G401.6 (cell line): ENCODE results near the gene QPCT.
"Not testable (repeated sequence)": the region's sequence is repeated elsewhere in the genome, so short reads cannot be mapped to it uniquely, and the experiment has no call there.

Experiments used
- FAIRE-seq: peaks from 2 replicates; lab custom pipeline; 2012; peaks lifted over from hg19 to GRCh38; lab: Jason Lieb, UNC

QPCT gene

DNA sequence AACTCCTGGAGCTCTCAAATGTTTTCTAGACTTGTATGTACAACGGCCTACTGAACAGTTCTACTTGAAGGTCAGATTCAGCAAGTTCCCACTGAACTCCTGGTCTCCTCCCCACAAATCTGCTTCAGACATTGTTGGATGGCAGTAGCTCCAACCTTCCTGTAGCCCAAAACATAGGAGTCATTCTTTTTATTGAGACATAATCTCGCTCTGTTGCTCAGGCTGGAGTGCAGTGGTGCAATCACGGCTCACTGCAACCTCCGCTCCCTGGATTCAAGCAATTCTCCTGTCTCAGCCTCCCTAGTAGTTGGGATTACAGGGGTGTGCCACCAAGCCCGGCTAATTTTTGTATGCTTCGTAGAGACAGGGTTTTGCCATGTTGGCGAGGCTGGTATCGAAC, 47.3 kb downstream of the QPCT start:
- no peak for FAIRE-seq

DNA sequence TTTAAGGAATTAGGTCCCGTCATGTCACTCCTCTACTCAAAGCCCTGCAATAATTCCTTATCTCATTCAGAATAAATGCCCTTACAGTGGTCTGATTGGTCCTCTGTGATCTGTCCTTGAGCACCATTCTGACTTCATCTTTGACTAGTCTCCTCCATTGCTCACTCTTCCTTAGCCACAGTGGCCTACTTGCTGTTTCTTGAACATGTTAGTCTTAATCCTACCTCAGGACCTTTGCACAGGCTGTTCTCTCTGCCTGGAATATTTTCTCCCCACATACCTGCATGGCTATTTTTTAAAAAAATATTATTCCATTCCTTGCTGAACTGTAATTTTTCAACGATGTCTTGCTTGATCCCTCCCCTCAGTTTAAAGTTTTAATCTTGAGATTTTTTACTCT, 48.0 kb downstream of the QPCT start:
- FAIRE-seq, result no peak

DNA sequence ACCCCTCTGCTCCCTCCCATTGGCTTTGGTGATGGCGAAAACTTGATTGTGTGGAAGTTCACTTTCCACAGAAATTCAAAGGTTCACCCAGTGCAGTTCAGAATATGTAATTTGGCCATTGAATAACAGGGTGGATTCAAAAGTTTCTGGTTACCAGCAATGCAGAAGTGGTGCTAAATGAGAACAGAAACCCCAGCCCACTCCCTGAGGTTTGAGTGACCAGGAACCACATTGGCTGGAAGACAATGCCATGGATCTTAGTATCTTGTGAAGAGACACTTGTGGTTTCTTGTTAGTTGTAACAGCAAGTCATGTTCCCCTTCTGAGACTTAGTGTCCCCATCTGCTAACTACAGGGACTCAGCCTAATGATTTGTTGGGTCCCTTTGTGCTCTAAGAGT, 49.8 kb downstream of the QPCT start:
- FAIRE-seq, result no peak

- FAIRE-seq, result no peak
These were observed 50.5 kb downstream of the QPCT start for GRCh38 chr2:37394796-37395555.

GRCh38 chr2:37396890-37397565, 52.6 kb downstream of the QPCT start:
- FAIRE-seq, result no peak

DNA sequence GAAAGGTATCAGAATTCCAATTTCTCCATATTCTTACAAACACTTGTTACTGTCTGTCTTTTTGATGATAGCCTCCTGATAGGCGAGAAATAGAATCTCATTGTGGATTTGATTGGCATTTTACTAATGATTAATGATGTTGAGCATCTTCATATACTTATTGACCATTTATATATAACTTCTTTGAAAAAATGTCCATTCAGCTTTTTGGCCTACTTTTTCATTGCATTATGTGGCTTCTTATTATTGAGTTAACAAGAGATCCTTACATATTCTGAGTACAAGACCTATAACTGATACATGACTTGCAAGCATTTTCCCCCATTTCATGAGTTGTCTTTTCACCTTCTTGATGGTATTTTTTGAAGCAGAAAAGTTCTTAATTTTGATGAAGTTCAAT, 54.6 kb downstream of the QPCT start:
- no peak for FAIRE-seq

DNA sequence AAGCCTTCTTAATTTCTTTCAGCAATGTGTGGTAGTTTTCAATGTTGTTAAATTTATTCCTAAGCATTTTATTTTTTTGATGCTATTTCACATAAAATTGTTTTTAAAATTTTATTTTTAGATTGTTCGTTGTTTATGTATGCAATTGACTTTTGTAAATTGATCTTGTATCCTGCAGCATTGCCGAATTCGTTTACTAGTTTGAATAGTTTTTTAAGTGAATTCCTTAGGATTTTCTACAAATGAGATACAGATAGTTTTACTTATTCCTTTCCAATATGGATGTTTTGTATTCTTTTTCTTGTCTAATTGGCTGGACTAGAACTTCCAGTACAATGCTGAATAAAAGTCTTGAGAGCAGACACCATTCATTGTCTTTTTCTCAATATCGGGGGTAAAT, 55.6 kb downstream of the QPCT start:
- peak; percentile 53 for FAIRE-seq

- FAIRE-seq, result no peak
These were observed 58.2 kb downstream of the QPCT start for GRCh38 chr2:37402636-37403035.

DNA sequence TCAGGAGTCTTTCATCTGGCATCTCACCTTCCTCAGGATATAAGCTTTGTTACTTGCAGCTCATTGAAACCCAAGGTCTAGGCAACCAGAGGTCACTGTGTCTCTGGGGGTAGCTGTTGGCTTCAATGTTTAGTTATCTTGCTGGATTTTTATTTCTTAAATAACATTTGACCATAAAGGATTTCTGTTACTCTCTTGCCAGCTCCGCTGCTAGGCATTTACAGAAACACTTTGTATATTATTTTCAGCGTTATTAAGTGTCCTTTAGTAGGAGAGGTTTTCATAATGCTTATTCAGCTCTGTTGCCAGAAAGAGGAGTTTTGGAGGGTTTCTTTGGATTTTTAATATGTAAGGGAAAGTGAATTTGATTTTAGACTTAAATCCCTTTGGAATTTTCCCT, 61.4 kb downstream of the QPCT start:
- no peak for FAIRE-seq

DNA sequence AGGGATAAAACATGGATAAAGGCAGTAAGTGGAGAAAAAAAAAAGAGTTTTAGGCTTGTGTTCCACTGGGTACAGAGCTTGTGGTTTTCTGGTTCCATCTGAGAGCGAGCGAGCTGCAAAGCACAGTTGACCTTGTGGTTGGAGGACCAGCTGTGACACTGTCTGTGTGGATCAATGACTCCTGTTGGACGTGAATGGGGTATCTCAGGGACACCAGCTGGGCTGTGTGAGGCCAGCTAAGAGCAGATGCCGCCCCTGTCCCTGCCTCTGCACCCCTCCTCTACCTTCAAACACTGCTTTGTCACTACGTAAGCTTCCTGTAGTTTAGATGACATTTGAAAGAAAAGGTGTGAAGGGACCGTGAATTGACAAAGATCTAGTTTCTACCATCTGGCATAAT, 67.8 kb downstream of the QPCT start:
- no peak for FAIRE-seq

DNA sequence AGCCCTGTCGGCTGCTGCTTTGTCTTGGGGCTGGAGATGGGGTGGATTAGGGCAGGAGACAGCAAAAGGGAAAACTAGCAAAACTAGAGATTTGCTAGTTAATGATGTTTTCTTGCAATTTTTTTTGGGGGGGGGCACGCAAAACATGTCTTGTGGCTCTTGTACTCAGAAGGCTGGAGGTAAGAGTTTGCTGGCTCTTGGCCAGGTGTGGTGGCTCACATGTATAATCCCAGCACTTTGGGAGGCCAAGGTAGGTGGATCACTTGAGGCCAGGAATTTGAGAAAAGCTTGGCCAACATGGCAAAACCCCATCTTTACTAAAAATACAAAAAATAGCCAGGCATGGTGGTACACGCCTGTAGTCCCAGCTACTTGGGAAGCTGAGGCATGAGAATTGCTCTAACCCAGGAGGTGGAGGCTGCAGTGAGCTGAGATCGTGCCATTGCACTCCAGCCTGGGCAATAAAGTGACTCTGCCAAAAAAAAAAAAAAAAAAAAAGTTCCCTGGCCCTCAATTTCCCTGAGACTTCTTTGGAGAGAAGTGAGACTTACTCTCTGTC, 69.6 kb downstream of the QPCT start:
- not testable (repeated sequence) for FAIRE-seq

DNA sequence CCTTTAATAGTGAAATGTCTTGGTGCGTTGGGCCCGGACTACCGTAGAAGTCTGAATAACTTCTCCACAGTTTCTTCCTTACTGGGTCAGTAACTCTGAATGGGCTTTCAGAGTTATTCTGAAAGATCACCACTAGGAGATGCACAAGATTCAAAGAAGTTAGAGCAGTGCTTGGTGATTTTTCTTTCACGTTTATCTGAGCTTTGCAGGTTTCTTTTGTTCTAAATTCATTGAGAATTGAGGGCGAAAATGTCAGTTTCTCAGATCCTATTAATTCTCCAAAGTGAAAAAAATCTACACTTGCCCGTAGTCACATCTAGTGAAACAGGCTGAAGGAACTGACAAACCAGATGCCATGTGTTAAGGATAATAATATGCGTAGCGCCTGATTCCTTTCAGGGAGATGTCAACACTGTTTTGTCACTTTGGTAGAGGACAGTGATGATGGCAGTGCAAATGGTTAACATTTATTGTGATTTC, 70.1 kb downstream of the QPCT start:
- FAIRE-seq, result no peak

DNA sequence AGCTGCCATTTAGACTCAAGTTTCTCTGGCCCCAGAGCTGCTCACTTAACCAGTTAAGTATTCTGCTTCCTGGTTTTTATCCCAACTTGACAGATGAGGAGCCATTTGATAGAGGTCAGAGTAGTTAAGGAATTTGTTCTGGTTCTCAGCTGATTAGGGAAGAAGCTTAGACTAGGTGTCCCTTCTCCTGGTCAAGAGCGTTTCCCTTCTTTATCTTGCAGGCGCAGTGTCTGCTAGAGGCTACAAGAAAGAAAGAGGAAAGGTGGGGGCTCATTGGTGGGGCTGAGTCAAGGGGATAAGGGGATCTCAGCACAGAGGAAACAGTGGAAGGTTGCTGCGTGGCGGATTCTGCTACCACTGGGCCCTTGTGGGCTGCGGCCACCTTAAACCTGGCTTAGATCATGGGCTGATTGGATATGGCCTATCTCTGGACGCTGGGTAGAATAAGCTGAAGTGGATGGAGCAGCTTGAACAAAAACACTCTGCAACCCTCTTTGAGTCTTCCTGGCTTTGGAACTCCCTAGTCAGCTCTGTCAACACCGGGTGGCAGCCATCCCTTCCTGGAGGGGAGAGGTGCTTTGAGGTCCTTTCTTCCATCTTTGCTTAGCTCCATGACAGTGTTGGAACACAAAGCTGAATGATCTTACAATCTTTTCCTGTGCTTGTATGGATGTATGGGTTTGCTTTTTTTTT, 70.8 kb downstream of the QPCT start:
- no peak for FAIRE-seq

- no peak for FAIRE-seq
These were observed 72.9 kb downstream of the QPCT start for GRCh38 chr2:37417321-37417720.

- no peak for FAIRE-seq
These were observed 74.5 kb downstream of the QPCT start for GRCh38 chr2:37418956-37419355.

DNA sequence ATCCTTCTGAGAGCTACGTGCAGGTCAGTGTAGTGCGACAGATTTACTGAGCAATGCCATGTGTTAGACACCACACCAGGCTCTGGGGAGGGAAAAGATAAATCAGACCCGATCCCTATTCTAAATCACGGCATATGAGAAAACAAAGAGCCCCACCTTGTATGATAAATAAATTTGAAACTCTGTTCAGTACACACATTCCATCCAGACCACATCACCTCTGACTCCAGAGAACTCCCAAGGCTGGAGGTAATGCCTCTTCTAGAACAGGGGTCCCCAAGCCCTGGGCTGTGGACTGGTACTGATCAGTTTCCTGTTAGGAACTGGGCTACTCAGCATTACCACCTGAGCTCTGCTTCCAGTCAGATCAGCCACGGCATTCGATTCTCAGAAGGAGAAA, 77.3 kb downstream of the QPCT start:
- FAIRE-seq, result no peak

DNA sequence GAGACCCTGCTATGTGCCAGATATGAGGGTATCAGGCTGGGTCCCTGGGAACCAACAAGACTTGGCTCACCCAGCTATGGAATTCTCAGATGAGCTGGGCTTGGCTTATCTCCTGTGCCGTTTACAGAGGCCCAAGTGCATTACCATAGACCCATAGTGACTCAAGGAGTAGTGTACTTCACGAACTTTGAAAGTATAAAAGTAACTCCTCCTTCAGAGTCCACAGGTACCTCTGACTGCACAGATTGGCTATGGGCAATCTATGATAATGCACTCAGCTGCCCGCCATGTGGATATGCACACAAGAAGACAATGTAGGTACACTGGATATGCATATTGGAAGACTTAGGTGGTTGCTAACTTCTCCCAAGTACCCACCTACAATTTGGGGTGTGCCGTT, 78.4 kb downstream of the QPCT start:
- FAIRE-seq, result no peak
